GM20000 (cell line): ENCODE results near the gene RABEP2.
"Not testable (repeated sequence)": the region's sequence is repeated elsewhere in the genome, so short reads cannot be mapped to it uniquely, and the experiment has no call there.

Experiments used
- DNase-seq: peaks from one replicate; pipeline ENCODE4 v3.0.0; 2012; ENCODE audit warnings: low spot score
- TF ChIP-seq, protein P1 (sequence below): IDR thresholded peaks from 2 replicates; pipeline ENCODE4 v1.5.1; 2012; ENCODE audit warnings: mild to moderate bottlenecking, control low read depth; ENCODE audit errors: extremely low read depth, missing control alignments

The RABEP2 gene

DNA sequence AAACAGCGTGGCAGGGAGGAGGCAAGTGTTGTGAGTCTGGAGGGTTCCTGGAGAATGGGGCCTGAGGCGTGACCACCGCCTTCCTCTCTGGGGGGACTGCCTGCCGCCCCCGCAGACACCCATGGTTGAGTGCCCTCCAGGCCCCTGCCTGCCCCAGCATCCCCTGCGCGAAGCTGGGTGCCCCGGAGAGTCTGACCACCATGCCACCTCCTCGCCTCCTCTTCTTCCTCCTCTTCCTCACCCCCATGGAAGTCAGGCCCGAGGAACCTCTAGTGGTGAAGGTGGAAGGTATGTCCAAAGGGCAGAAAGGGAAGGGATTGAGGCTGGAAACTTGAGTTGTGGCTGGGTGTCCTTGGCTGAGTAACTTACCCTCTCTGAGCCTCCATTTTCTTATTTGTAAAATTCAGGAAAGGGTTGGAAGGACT, 6.8 kb upstream of the RABEP2 start, which contains the start of gene CD19:
CD19 (plus strand) TSS at position 171 of the 425 bp plus-strand sequence; CDS start at position 201, 30 bp downstream.
- TF ChIP-seq, protein P1, sequence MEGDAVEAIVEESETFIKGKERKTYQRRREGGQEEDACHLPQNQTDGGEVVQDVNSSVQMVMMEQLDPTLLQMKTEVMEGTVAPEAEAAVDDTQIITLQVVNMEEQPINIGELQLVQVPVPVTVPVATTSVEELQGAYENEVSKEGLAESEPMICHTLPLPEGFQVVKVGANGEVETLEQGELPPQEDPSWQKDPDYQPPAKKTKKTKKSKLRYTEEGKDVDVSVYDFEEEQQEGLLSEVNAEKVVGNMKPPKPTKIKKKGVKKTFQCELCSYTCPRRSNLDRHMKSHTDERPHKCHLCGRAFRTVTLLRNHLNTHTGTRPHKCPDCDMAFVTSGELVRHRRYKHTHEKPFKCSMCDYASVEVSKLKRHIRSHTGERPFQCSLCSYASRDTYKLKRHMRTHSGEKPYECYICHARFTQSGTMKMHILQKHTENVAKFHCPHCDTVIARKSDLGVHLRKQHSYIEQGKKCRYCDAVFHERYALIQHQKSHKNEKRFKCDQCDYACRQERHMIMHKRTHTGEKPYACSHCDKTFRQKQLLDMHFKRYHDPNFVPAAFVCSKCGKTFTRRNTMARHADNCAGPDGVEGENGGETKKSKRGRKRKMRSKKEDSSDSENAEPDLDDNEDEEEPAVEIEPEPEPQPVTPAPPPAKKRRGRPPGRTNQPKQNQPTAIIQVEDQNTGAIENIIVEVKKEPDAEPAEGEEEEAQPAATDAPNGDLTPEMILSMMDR, result no peak
- DNase-seq, result peak; percentile 67

- DNase-seq, result no peak
- TF ChIP-seq, protein P1, result no peak
Observed at GRCh38 chr16:28930652-28931051, 5.6 kb upstream of the RABEP2 start.

GRCh38 chr16:28930203-28930602, 5.2 kb upstream of the RABEP2 start:
- no peak for DNase-seq

GRCh38 chr16:28927815-28928214, 2.8 kb upstream of the RABEP2 start:
- TF ChIP-seq, protein P1, result no peak
- DNase-seq, result no peak

More at GRCh38 chr16:28930203-28930602, 5.2 kb upstream of the RABEP2 start:
- TF ChIP-seq, protein P1, result no peak

DNA sequence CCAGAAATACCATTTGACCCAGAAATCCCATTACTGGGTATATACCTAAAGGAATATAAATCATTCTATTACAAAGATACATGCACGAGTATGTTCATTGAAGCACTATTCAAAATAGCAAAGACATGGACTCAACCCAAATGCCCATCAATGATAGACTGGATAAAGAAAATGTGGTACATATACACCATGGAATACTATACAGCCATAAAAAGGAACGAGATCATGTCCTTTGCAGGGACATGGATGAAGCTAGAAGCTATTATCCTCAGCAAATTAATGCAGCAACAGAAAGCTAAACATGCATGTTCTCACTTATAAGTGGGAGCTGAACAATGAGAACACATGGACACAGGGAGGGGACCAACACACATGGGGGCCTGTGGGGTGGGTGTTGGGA, 1.2 kb upstream of the RABEP2 start:
- DNase-seq, result not testable (repeated sequence)

- TF ChIP-seq, protein P1, result no peak
- DNase-seq, result peak; percentile 77
Observed at GRCh38 chr16:28925386-28926228, 569 bp upstream of the RABEP2 start.

DNA sequence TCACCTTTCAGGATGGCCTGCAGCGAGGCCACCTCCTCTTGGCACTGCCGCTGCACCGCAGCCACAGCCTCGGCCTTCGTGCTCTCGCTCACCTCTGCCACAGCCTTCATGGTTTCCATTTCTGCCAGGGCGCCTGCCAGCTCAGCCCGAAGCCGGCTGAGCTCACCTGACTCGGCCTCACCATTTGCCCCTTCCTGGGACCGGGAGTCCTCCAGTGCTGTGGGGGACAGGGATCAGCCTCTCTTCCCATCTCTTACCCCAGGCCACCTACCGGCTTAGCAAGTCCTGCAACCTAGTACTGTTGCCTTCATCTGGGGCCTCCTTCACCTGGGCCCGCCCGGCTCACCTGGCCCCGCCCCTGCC, 658 bp downstream of the RABEP2 start:
- TF ChIP-seq, protein P1, result no peak
- DNase-seq, result no peak
